Stimulated activated naive CD8-positive, alpha-beta T cell treated with anti-CD3 and anti-CD28 coated beads, Interleukin-15, amount 100 ng/mL, for 72 hours (primary cell): ENCODE results near the gene PEX13.
"Not testable (repeated sequence)": the region's sequence is repeated elsewhere in the genome, so short reads cannot be mapped to it uniquely, and the experiment has no call there.

Experiments
- ATAC-seq: fragments of 150-1000 bp; cut with Tn5 transposase; 2 replicates; pipeline ENCODE4 v1.10.0; 2021; ENCODE audit warnings: mild to moderate bottlenecking, moderate library complexity
- DNase-seq, 2 donors: peaks; one replicate each; pipeline ENCODE4 v3.0.0; 2021 to 2022
- H3K27ac Mint-ChIP-seq, 2 donors: one replicate each; pipeline ENCODE4 v1.8.0; 2022; ENCODE audit warnings: mild to moderate bottlenecking in 2 of 2, mixed read lengths in 2 of 2, moderate library complexity in 2 of 2
- H3K27me3 Mint-ChIP-seq: one replicate; pipeline ENCODE4 v1.8.0; 2022; ENCODE audit warnings: mixed read lengths
- H3K4me1 Mint-ChIP-seq: one replicate; pipeline ENCODE4 v1.8.0; 2022; ENCODE audit warnings: mild to moderate bottlenecking, mixed read lengths
- H3K4me3 Mint-ChIP-seq, 2 donors: one replicate each; pipeline ENCODE4 v1.8.0; 2022; ENCODE audit warnings: mild to moderate bottlenecking in 2 of 2, mixed read lengths in 2 of 2, moderate library complexity in 1 of 2
- H3K9me3 Mint-ChIP-seq, 2 donors: one replicate each; pipeline ENCODE4 v1.8.0; 2022; ENCODE audit warnings: mixed read lengths in 2 of 2

The PEX13 gene

DNA sequence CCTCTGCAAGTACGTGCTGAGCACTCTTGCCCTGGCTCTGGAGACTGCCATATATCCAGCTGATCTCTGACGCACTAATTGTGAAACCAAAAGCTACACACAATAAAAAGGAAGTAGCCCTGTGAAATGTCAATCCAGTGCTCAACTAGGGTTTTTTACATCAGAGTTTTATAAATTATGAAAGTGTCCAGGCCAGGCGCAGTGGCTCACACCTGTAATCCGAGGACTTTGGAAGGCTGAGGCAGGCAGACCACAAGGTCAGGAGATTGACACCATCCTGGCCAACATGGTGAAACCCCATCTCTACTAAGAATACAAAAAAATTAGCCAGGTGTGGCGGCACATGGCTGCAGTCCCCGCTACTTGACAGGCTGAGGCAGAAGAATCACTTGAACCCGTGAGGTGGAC is 24.5 kb upstream of the PEX13 start:
- peak; percentile 83 for ATAC-seq
- H3K4me1 Mint-ChIP-seq = peaks cover 12% of the 10 kb centered on the region
- H3K27me3 Mint-ChIP-seq = no peaks in the 10 kb centered on the region
- peaks cover 0 to 10% of the 10 kb centered on the region in 2 donors for H3K9me3 Mint-ChIP-seq
- no peak for DNase-seq
- H3K27ac Mint-ChIP-seq = peak overlapping the region in 1 of 2 donors; percentile 54
- H3K4me3 Mint-ChIP-seq = no peak overlapping the region

DNA sequence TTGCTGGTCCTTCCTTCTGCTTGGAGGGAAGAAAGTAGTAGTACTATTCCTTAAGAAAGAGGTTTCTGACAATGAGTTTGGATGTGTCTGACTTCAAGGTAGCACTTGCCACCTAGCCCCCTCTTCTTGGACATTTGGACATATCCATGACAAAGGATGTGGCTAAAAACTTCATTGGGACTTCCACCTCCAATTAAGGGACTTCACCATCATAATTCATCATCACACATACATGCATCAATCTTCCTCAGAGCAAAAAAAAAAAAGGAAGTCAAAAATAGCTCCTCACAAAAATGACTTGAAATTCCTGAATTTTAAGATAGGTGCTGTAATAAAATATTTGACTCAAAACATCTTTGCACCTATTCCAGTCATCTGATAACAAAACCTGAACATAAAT is 23.4 kb upstream of the PEX13 start:
- DNase-seq (no peak), ATAC-seq (no peak)
- no peak overlapping the region for H3K4me3 Mint-ChIP-seq
- no peaks in the 10 kb centered on the region for H3K27me3 Mint-ChIP-seq
- no peak overlapping the region for H3K27ac Mint-ChIP-seq
- H3K4me1 Mint-ChIP-seq = peaks cover 12% of the 10 kb centered on the region
- peaks cover 0 to 10% of the 10 kb centered on the region in 2 donors for H3K9me3 Mint-ChIP-seq

DNA sequence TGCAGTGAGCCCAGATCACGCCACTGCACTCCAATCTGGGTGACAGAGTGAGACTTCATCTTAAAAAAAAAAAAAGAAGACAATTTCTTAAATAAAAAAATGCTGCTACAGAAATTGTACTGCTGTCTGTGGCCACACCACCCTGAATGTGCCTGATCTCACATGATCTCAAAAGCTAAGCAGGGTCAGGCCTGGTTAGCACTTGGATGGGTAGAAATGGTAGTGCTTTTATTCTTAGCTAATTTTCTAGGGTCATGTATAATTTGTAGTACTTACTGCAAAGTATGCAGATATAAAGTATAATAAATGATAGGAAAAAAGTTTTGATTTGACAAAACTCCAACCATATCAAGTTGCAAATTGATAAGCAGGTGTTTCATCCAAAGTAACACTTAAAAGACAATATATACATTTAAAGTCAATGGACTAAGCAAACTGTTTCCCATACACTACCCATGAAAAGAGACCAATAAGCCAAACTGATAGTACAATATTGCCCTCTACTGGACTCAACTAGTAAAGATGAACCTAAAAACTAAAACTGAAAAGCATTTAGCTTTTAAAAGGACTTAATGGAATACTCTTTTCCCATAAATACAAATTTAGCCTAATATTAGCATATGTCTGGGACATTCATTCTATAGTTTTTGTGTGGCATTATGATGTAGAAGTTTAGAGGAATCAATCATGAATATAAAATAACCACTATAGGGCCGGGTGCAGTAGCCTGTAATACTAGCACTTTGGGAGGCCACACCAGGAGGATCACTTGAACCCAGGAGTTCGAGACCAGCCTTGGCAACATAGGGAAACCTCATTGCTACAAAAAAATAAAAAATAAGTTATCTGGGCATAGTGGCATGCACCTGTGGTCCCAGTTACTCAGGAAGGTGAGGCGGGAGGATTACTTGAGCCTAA is 18.6 kb upstream of the PEX13 start:
- H3K4me1 Mint-ChIP-seq = no peaks in the 10 kb centered on the region
- ATAC-seq (peak; percentile 66), DNase-seq (no peak)
- H3K27me3 Mint-ChIP-seq = no peaks in the 10 kb centered on the region
- no peak overlapping the region for H3K4me3 Mint-ChIP-seq
- H3K27ac Mint-ChIP-seq = peak overlapping the region in 1 of 2 donors; percentile 46
- no peaks in the 10 kb centered on the region for H3K9me3 Mint-ChIP-seq

DNA sequence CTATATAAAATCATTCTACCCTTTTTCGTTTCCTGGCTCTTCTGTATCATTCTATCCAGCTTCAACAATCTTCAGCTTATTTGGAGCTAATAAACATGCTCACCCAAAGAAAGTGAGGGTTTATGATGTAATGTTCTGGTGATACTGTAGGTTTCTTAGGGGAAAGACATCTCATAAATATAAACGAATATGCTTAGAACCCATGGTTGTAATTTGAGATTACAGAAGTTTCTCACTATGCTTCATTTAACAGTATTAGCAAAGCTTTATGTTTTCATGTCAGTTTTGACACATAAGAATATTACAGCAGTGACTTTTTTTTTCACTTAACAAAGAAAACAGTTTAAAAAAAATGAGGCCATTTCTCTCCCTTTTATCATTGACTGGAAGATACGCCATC is 11.8 kb upstream of the PEX13 start:
- no peaks in the 10 kb centered on the region for H3K4me1 Mint-ChIP-seq
- no peaks in the 10 kb centered on the region for H3K27me3 Mint-ChIP-seq
- H3K9me3 Mint-ChIP-seq = no peaks in the 10 kb centered on the region
- ATAC-seq (no peak), DNase-seq (no peak)
- no peak overlapping the region for H3K4me3 Mint-ChIP-seq
- H3K27ac Mint-ChIP-seq = no peak overlapping the region

DNA sequence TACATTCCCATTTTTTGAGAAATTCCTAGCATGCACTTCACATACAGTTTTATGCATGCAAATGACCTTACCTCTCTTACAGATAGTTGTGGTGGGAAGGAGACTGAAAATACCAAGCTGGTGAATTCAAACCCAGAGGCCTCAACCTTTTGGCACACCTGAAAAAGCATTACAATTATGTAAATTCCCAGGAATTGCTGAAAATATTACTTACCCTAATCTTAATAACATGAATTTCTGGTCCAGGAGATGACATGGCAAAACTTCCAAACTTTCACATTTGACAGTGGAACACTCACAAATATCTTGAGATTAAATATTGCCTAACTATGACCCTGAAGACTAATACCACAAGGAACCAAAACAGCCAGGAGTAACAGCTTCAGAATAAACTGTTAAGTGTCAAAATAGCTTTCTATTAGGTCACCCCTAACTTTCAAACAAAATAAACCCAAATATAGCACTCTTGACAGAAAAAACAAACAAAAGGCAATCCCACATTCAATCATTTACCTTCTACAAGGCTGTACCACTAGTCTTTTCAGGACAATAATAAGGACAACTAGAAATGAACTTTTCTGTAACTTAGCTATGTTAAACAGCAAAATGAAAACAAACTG is 10.9 kb upstream of the PEX13 start:
- Mint-ChIP-seq H3K4me1 (no peaks in the 10 kb centered on the region), H3K9me3 (no peaks in the 10 kb centered on the region), H3K27me3 (no peaks in the 10 kb centered on the region), H3K4me3 (no peak overlapping the region), H3K27ac (no peak overlapping the region)
- DNase-seq = no peak
- no peak for ATAC-seq

DNA sequence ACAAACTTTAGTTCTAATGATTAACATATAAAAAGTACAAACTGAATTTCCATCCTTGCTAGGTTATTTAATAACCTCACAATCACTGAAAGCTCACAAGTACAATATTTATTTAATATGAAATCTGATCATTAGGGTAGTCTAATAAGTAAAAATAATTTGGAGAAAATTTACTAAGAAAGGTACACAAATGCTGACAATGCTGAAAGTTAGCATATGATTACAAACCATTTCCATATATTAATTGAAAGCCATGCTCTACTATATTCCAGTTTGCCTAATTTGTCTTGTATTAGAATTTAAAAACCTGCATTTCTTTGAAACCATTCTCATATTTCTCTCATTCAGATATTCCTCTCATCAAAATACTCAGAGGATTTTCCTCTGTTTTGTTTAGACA is 8.2 kb upstream of the PEX13 start:
- DNase-seq = no peak
- no peak for ATAC-seq
- H3K4me3 Mint-ChIP-seq = no peak overlapping the region
- no peak overlapping the region for H3K27ac Mint-ChIP-seq
- H3K4me1 Mint-ChIP-seq = peaks cover 19% of the 10 kb centered on the region
- no peaks in the 10 kb centered on the region for H3K9me3 Mint-ChIP-seq
- no peaks in the 10 kb centered on the region for H3K27me3 Mint-ChIP-seq

DNA sequence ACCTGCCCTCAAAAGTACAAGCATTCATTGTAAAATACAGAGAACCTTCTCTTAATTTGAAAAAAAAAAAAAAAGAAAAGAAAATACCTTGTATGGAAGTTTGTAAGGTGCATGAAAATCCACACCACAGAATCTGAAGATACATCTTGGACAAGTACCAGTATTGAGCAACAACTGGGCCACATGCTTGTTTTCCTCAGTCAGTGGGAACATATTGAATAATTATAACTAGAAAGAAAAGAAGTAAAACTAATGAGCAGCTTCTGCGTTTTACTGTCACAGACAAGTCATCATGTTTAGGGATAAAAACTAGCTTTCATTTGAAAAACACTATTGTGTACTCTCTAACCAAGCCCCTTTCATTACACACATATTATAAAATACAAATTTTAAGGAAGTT is 5.8 kb upstream of the PEX13 start:
- ATAC-seq = no peak

DNA sequence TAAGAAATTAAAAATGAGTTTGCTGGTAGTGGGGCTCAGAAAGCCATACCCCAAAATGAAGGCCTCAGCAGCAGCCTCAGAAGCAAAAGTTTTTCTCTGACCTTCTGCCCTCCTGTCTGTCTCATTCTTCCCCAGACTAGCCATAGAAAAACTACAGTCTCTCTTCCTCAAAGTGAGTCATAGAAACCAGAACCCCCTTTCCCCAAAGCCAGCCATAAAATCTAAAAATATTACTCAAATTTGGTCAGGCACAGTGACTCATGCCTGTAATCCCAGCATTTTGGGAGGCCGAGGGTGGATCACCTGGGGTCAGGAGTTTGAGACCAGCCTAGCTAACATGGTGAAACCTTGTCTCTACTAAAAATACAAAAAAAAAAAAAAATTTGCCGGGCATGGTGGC is 5.2 kb upstream of the PEX13 start:
- DNase-seq = peak in 1 of 2 donors; percentile 43
- Mint-ChIP-seq H3K4me3 (peak overlapping the region in 1 of 2 donors; percentile 19), H3K4me1 (peaks cover 36% of the 10 kb centered on the region)
- not testable (repeated sequence) for H3K27ac Mint-ChIP-seq, H3K9me3 Mint-ChIP-seq, H3K27me3 Mint-ChIP-seq
- peak; percentile 33 for ATAC-seq

More for the DNA sequence above, 5.8 kb upstream of the PEX13 start:
- no peak overlapping the region for H3K4me3 Mint-ChIP-seq
- H3K4me1 Mint-ChIP-seq = peaks cover 36% of the 10 kb centered on the region
- no peaks in the 10 kb centered on the region for H3K27me3 Mint-ChIP-seq
- DNase-seq = no peak
- H3K27ac Mint-ChIP-seq = no peak overlapping the region
- H3K9me3 Mint-ChIP-seq = no peaks in the 10 kb centered on the region

DNA sequence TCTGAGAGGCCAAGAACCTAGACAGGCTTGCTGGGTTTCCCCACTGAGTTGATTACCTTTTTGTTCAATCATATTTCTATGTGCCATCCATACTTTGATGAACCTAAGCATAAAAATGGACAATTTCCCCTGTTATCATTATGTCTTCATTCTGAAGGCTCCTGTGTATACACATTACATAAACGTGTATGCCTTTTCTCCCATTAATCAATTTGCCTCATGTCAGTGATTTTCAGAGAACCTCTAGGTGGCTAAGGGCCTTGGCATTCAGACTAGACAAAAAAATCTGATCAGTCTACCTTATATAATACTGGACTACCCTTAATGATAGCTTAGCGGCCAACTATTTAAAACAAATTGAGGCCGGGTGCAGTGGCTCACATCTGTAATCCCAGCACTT is 4.1 kb upstream of the PEX13 start:
- Mint-ChIP-seq H3K4me3 (no peak overlapping the region), H3K9me3 (no peaks in the 10 kb centered on the region), H3K27me3 (no peaks in the 10 kb centered on the region), H3K4me1 (peaks cover 36% of the 10 kb centered on the region), H3K27ac (no peak overlapping the region)
- DNase-seq (no peak), ATAC-seq (no peak)

DNA sequence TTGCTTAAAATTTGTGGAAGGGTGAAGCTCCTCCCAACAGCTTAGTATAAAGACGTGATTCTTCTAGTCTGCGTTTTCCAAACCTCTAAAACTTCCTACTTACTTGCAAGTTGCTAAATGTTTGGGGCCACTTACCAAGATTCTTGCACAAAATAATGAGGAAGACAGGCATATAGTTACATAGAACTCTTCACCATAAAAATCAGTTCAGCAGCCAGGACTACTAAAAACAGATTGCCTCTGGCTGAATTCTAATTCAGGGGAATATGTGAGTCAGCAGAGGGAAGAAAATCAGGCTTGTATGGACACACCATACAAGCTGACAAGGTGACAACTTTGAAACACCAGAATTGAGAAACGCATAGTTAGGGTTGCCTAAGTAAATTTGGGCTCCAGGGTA is 2.8 kb upstream of the PEX13 start:
- peaks cover 44% of the 10 kb centered on the region for H3K4me1 Mint-ChIP-seq
- DNase-seq (no peak), ATAC-seq (no peak)
- no peaks in the 10 kb centered on the region for H3K27me3 Mint-ChIP-seq
- no peak overlapping the region for H3K27ac Mint-ChIP-seq
- no peaks in the 10 kb centered on the region for H3K9me3 Mint-ChIP-seq
- no peak overlapping the region for H3K4me3 Mint-ChIP-seq

DNA sequence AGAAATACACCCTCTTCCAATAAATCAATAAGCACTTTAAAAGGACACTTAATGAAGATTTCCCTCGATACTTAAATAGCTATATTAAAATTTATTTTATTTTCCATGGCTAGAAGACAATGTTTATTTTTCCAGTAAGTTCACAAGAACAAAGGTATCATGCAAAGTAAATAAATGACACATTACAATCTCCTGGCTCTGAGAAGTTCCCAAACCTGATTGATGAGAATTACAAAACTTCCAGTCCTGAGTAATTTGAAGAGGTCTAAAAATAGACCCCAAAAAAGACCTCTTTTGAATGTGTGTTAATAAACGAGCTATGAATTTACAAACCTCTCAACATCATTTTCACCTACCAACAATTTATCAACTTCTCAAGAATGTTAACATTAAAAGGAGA is 1.5 kb upstream of the PEX13 start:
- H3K4me3 Mint-ChIP-seq = peak overlapping the region; percentile 93 to 99
- H3K27ac Mint-ChIP-seq = no peak overlapping the region
- ATAC-seq (no peak), DNase-seq (no peak)
- no peaks in the 10 kb centered on the region for H3K27me3 Mint-ChIP-seq
- H3K9me3 Mint-ChIP-seq = no peaks in the 10 kb centered on the region
- peaks cover 47% of the 10 kb centered on the region for H3K4me1 Mint-ChIP-seq

DNA sequence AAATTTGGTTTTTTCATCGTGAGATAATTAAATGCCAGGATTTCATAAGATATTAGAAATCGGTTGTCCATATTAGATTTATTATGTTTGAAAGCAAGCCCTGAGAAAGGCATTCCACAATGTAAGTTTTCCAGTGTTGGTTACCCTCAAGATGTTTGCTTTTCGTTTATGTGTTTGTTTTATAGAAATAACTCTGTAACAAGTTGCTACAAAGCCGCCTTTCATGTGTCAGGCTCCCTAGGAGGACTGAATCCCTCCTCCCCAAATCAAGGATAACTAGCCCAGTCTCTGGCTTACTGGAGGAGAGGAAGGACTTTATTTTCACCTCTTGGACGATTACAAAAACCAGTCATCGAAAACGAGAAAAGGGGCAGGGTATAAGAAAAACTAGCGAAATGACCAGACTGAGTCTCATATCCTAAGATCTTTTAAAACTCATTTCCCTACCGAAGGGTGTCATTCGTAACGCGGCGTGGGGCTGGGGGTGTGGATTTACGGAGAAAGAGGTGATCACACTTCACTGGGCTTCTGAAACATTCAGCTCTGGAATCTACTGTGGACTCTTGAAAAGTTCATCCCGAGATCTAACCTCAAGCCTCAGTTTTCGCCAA is 1.0 kb upstream of the PEX13 start:
- DNase-seq (peak in 1 of 2 donors; percentile 58), ATAC-seq (peak; percentile 52)
- Mint-ChIP-seq H3K4me1 (peaks cover 47% of the 10 kb centered on the region), H3K9me3 (peaks cover 0 to under 1% of the 10 kb centered on the region in 2 donors), H3K4me3 (peak overlapping the region; percentile 93 to 99), H3K27ac (peak overlapping the region; percentile 88 to 98), H3K27me3 (no peaks in the 10 kb centered on the region)

DNA sequence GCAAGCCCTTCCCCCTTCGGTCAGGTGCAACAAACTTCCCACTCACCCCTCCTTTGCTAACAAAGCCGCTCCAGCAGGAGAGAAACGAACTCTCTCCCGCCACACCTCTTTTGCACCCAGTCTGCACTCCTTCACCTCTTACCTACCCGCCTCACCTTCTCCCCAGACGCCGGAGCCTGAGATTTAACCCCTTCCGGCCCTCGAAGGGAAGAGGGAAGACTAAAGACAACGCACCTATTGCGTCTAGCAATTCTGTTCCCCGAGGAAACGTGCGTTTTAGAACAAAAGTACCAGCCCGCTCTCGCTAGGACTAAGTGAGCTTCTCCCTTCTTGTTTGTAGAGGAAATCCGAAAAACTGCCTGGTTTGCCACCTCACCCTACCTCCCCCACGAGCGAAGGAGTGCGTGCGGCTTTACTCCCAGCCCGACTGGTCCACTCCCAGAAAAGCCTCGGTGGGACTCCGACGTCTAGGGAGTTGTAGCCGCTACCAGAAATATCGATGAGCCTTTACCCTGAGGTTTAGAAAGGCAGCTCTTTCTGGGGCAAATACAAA is 441 bp upstream of the PEX13 start:
- peaks cover 44% of the 10 kb centered on the region for H3K4me1 Mint-ChIP-seq
- H3K4me3 Mint-ChIP-seq = peak overlapping the region; percentile 93 to 99
- DNase-seq = peak; percentile 78 to 79
- H3K27me3 Mint-ChIP-seq = no peaks in the 10 kb centered on the region
- peak; percentile 87 for ATAC-seq
- peak overlapping the region; percentile 88 to 98 for H3K27ac Mint-ChIP-seq
- H3K9me3 Mint-ChIP-seq = peaks cover 0 to 6% of the 10 kb centered on the region in 2 donors

DNA sequence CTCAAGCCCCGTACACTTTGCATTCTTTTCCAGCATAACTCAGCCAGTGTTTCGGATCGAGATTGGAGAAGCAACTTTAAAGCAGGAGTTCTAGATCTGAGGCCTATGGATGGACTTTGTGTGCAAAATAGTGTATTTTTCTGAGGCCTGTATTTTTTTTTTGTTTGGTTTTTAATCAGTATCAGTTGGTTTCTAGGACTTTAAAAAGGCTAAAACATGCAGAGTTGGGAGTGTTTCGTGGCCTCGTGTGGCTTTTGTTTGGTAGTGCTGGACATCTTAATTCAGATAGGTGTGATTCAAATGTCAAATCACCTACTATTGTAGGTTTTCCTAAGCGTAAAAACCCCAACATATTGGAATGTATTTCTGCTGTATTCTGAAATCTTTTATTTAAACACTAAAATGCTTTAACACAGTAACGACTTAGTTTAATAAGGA is 817 bp downstream of the PEX13 start:
- Mint-ChIP-seq H3K4me1 (peaks cover 35% of the 10 kb centered on the region), H3K27me3 (no peaks in the 10 kb centered on the region), H3K4me3 (peak overlapping the region; percentile 93 to 99), H3K27ac (peak overlapping the region; percentile 87 to 88), H3K9me3 (peaks cover 0 to 10% of the 10 kb centered on the region in 2 donors)
- DNase-seq = no peak
- no peak for ATAC-seq

DNA sequence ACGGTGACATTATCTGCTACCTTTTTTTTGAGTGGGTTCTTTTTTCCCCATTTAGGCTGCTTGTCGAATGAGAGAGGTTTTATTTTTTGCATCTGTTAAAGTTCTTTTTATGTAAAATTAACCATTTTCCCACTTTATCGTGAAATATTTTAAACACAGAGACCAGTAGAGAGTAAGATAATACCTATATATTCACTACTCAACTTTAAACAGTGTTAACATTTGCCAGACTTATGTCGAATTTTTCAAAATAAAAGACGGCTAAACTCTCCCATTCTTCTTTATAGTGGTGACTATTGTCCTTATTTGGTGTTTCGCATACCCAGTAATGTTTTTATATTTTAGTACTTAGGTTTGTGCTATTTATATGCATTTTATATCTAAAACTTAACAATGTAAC is 1.3 kb downstream of the PEX13 start:
- ATAC-seq (no peak), DNase-seq (no peak)
- peaks cover 33% of the 10 kb centered on the region for H3K4me1 Mint-ChIP-seq
- no peaks in the 10 kb centered on the region for H3K27me3 Mint-ChIP-seq
- H3K4me3 Mint-ChIP-seq = peak overlapping the region; percentile 93 to 99
- H3K27ac Mint-ChIP-seq = no peak overlapping the region
- peaks cover 0 to 10% of the 10 kb centered on the region in 2 donors for H3K9me3 Mint-ChIP-seq
